HEK293T (cell line): ENCODE measurements around the gene USP46.

Source experiments
- CTCF ChIA-PET: fragments of 350-600 bp; formaldehyde crosslinking; extraction: SDS; loops from one replicate; lab custom pipeline; 2021; ENCODE audit warnings: antibody characterized with exemption, inconsistent platforms; lab: Yijun Ruan, JAX
- POLR2A ChIA-PET: fragments of 350-600 bp; formaldehyde crosslinking; extraction: SDS; loops from one replicate; lab custom pipeline; 2020; ENCODE audit warnings: antibody characterized with exemption, inconsistent platforms; lab: Yijun Ruan, JAX
- DNase-seq: peaks from one replicate; pipeline ENCODE4 v3.0.0; 2012; ENCODE audit warnings: mixed read lengths; ENCODE audit errors: extremely low spot score
- ARNT ChIP-seq: fragments of 450-650 bp; IDR thresholded peaks from 2 replicates; pipeline ENCODE4 v1.6.1; 2017; ENCODE audit warnings: mild to moderate bottlenecking
- BHLHE40 ChIP-seq: fragments of 450-650 bp; IDR thresholded peaks from 2 replicates; pipeline ENCODE4 v1.6.1; 2016; ENCODE audit warnings: mild to moderate bottlenecking, moderate library complexity, borderline replicate concordance
- CTBP1 ChIP-seq: fragments of 450-650 bp; IDR thresholded peaks from 2 replicates; pipeline ENCODE4 v1.6.1; 2016; ENCODE audit warnings: borderline replicate concordance
- ELF4 ChIP-seq: fragments of 450-650 bp; IDR thresholded peaks from 2 replicates; pipeline ENCODE4 v1.6.1; 2017; ENCODE audit warnings: antibody characterized with exemption
- FOXA1 ChIP-seq: fragments of 450-650 bp; IDR thresholded peaks from 2 replicates; pipeline ENCODE4 v1.6.1; 2016; ENCODE audit warnings: mild to moderate bottlenecking
- FOXK2 ChIP-seq: fragments of 450-650 bp; IDR thresholded peaks from 2 replicates; pipeline ENCODE4 v1.6.1; 2016; ENCODE audit warnings: mild to moderate bottlenecking
- FOXM1 ChIP-seq: fragments of 450-650 bp; IDR thresholded peaks from 2 replicates; pipeline ENCODE4 v1.6.1; 2017; ENCODE audit warnings: mild to moderate bottlenecking, borderline replicate concordance
- HDGF ChIP-seq: fragments of 450-650 bp; IDR thresholded peaks from 2 replicates; pipeline ENCODE4 v1.6.1; 2017; ENCODE audit warnings: antibody characterized with exemption, borderline replicate concordance
- L3MBTL2 ChIP-seq: fragments of 450-650 bp; conservative IDR thresholded peaks from 2 replicates; pipeline ENCODE4 v1.6.1; 2016; ENCODE audit warnings: mild to moderate bottlenecking
- LEF1 ChIP-seq: fragments of 450-650 bp; IDR thresholded peaks from 2 replicates; pipeline ENCODE4 v1.6.1; 2017; ENCODE audit warnings: mild to moderate bottlenecking, borderline replicate concordance
- NFRKB ChIP-seq: fragments of 450-650 bp; IDR thresholded peaks from 2 replicates; pipeline ENCODE4 v1.6.1; 2016; ENCODE audit warnings: mild to moderate bottlenecking, moderate library complexity
- PKNOX1 ChIP-seq: fragments of 450-650 bp; IDR thresholded peaks from 2 replicates; pipeline ENCODE4 v1.6.1; 2016
- SP1 ChIP-seq: fragments of 450-650 bp; IDR thresholded peaks from 2 replicates; pipeline ENCODE4 v1.6.1; 2017
- SUZ12 ChIP-seq: fragments of 450-650 bp; IDR thresholded peaks from 2 replicates; pipeline ENCODE4 v1.6.1; 2016; ENCODE audit warnings: mild to moderate bottlenecking
- TARDBP ChIP-seq: fragments of 450-650 bp; IDR thresholded peaks from 2 replicates; pipeline ENCODE4 v1.6.1; 2016
- ZNF384 ChIP-seq: fragments of 450-650 bp; IDR thresholded peaks from 2 replicates; pipeline ENCODE4 v1.6.1; 2016

Gene USP46

GRCh38 chr4:52635130-52635529 is 24.0 kb downstream of the USP46 start:
- ChIA-PET POLR2A (no interaction called here), CTCF (interaction anchor here (0.6 kb wide), 1 partner anchor 50 kb away, joined by 3 read pairs; no protein-coding TSS in a partner anchor)
- no peak for TF ChIP-seq CTBP1
- no peak for TF ChIP-seq LEF1
- TF ChIP-seq FOXA1 = no peak
- TF ChIP-seq SUZ12 = no peak
- no peak for TF ChIP-seq HDGF
- TF ChIP-seq FOXM1 = no peak
- no peak for TF ChIP-seq SP1
- no peak for TF ChIP-seq NFRKB
- TF ChIP-seq TARDBP = no peak
- no peak for TF ChIP-seq BHLHE40
- no peak for TF ChIP-seq ELF4
- TF ChIP-seq ZNF384 = no peak
- TF ChIP-seq FOXK2 = no peak
- DNase-seq = no peak

GRCh38 chr4:52633846-52634245 is 25.3 kb downstream of the USP46 start:
- CTCF ChIA-PET = no interaction called here
- no peak for TF ChIP-seq NFRKB
- TF ChIP-seq FOXM1 = no peak
- TF ChIP-seq CTBP1 = no peak
- no peak for TF ChIP-seq FOXK2
- no peak for TF ChIP-seq L3MBTL2
- TF ChIP-seq TARDBP = no peak
- no peak for TF ChIP-seq PKNOX1
- TF ChIP-seq FOXA1 = no peak
- TF ChIP-seq HDGF = no peak
- TF ChIP-seq SUZ12 = no peak
- TF ChIP-seq ZNF384 = no peak
- no peak for TF ChIP-seq SP1
- TF ChIP-seq BHLHE40 = no peak
- TF ChIP-seq ARNT = no peak
- TF ChIP-seq ELF4 = no peak
- no peak for DNase-seq
- POLR2A ChIA-PET = no interaction called here

DNA sequence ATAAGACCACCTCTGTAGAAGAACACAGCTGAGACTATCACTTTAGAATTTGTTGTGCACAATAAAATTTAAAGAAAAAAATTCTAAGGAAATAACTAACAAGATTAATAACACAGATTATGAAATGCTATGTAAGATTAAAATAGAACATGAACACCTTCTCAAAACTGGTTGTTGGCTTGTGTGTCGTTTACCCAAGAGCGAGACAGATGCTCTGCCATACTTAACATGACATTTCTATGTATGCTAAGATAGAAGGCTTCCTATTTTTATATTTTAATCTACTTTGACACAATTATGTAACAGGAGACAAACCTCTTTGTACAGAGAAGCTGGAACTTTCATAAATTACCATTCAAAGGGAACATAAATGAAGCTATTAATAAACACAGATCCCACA is 30.1 kb downstream of the USP46 start:
- ChIA-PET POLR2A (no interaction called here), CTCF (no interaction called here)

DNA sequence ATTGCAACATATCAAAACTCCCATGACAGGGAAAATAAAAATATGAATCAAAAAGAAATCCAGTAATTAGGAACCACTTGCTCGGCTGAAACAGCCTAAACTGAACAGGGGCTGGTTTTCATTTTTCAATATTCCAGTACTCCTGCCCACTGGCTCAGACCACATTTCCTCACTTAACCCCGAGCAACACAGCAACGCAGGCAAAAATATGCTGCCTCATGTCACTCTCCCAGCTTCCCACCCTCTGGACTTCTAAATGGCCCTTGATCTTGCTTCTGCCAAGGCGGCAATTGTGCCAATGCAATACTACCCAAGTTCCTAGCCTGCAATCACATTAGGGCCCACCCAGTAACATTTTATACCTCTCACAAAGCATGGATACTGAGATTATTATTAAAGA is 30.6 kb downstream of the USP46 start:
- POLR2A ChIA-PET = no interaction called here
- TF ChIP-seq CTBP1 (no peak), BHLHE40 (no peak), FOXK2 (no peak), HDGF (no peak), TARDBP (no peak), SUZ12 (no peak), FOXA1 (no peak), ARNT (no peak), L3MBTL2 (no peak), ELF4 (no peak), PKNOX1 (no peak), SP1 (no peak), ZNF384 (no peak), FOXM1 (no peak), NFRKB (no peak), LEF1 (no peak)
- CTCF ChIA-PET = no interaction called here
- no peak for DNase-seq

More for the DNA sequence above, 30.1 kb downstream of the USP46 start:
- TF ChIP-seq CTBP1 = no peak
- DNase-seq = no peak

DNA sequence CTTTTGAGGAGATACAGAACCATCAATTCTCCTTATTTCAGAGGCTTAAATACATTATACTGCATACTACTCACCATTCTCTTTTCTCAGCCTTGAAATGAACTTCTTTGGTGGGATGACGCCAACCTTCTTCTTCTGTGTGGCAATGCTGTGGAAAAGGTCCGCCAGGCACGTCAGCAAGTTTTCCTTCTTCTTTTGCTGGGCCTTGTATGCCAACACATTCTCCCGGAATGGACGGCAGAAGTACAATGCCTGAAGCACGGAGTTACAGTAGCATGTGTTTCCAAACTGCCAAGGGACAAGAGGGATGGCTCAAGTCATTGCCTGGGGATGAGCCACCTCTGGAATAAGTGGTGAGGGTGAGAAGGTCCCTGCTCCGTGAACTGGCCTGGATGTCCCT is 31.2 kb downstream of the USP46 start:
- CTCF ChIA-PET = no interaction called here

GRCh38 chr4:52625216-52625615 is 33.9 kb downstream of the USP46 start:
- TF ChIP-seq FOXA1 (no peak), ELF4 (no peak), TARDBP (no peak), PKNOX1 (no peak), SUZ12 (no peak), FOXM1 (no peak), BHLHE40 (no peak), ARNT (no peak), CTBP1 (no peak), L3MBTL2 (no peak), FOXK2 (no peak), LEF1 (no peak), HDGF (no peak), NFRKB (no peak), SP1 (no peak), ZNF384 (no peak)
- no peak for DNase-seq
- ChIA-PET POLR2A (no interaction called here), CTCF (interaction anchor here (0.6 kb wide), 1 partner anchor 49 kb away, joined by 3 read pairs; no protein-coding TSS in a partner anchor)

More for the DNA sequence above, 31.2 kb downstream of the USP46 start:
- TF ChIP-seq ELF4 (no peak), SUZ12 (no peak), SP1 (no peak), TARDBP (no peak), FOXK2 (no peak), FOXM1 (no peak), L3MBTL2 (no peak), CTBP1 (no peak), BHLHE40 (no peak), HDGF (no peak), LEF1 (no peak), ZNF384 (no peak), PKNOX1 (no peak), ARNT (no peak)
- POLR2A ChIA-PET = no interaction called here
- DNase-seq = no peak
